Prostate gland (tissue), 2 donors: ENCODE results near the gene RANBP1.

ENCODE experiments used
- CTCF ChIP-seq, 4 experiments: fragments of 200-600 bp in 2 of 4; fragments of 450-650 bp in 2 of 4; sonication (generic) in 2 of 4; IDR thresholded peaks; 1 replicate in 3 of 4; 2 replicates in 1 of 4; pipeline ENCODE4 v1.5.1; 2016 to 2019; ENCODE audit warnings: antibody characterized with exemption in 4 of 4, mild to moderate bottlenecking in 2 of 4, moderate library complexity in 2 of 4
- POLR2A ChIP-seq: fragments of 450-650 bp; IDR thresholded peaks from one replicate; pipeline ENCODE4 v1.6.1; 2016; ENCODE audit warnings: antibody characterized with exemption, mild to moderate bottlenecking
- POLR2AphosphoS5 ChIP-seq: sonication (generic); formaldehyde crosslinking; IDR thresholded peaks from one replicate; pipeline ENCODE4 v1.6.1; 2017; ENCODE audit warnings: antibody characterized with exemption

GRCh38 chr22:20143883-20144665 lies 28.2 kb downstream of the RANBP1 start:
- no peak for TF ChIP-seq CTCF (IDR thresholded peaks at IDR 0.05)
- TF ChIP-seq POLR2A: no peak
- no peak for TF ChIP-seq POLR2AphosphoS5
